ENCODE results near the gene IFNA1.
"Not testable (repeated sequence)": the region's sequence is repeated elsewhere in the genome, so short reads cannot be mapped to it uniquely, and the experiment has no call there.

IFNA1 gene

GRCh38 chr9:21440139-21440538, at the start of gene IFNA1:
Gene IFNA1, plus strand, starts transcription at chr9:21440439. Its CDS starts 69 bp downstream, at chr9:21440508.
- no peak for DNase-seq (ENCODE audit: low spot score)

GRCh38 chr9:21392270-21392669, 48.0 kb upstream of the IFNA1 start:
- DNase-seq (ENCODE audit: low spot score): peak; percentile 83

DNA sequence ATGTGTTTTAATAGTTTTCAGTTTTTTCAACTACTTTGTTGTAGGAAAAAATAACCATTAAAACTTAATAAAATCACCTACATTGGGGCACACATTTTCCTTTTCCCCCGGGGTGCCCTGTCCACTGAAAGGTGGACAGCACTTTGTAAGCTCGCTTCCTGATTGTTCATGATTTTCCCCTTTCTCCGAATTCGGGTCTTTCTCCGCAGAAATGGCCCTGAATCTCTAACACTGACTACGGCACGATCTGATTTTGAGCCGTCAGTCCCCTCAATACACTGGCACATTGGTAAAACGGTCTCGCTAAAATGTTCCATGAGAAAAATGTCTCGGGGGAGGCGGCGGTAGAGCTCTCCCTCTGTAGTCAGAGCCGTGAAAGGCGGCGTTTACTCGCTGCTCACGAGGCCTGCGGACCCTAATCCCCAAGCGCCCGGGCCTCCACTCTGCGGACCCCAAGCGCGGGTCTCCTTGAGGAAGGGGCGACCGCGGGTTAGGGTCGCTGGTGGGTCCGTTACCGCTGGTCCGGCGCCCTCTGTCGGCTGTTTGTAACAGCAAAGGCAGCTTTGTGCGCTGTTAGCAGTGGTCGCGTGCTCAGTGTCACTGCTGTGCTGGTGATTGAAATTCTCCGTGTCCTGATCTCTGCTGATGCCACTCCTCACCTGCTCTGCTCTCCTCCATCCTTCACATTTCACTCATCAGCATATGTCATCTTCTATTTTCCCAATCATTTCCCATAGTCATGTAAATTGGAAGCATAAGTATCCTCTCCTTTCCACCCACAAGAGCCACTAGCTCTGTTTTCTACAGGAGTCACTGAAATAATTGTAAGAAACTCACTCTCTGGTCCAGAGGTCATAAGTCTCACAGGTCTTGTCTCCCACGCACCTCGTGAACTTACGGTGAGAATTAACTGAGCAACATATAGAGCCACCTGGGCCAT, 44.2 kb upstream of the IFNA1 start:
- DNase-seq (ENCODE audit: low spot score): peak; percentile 44

DNA sequence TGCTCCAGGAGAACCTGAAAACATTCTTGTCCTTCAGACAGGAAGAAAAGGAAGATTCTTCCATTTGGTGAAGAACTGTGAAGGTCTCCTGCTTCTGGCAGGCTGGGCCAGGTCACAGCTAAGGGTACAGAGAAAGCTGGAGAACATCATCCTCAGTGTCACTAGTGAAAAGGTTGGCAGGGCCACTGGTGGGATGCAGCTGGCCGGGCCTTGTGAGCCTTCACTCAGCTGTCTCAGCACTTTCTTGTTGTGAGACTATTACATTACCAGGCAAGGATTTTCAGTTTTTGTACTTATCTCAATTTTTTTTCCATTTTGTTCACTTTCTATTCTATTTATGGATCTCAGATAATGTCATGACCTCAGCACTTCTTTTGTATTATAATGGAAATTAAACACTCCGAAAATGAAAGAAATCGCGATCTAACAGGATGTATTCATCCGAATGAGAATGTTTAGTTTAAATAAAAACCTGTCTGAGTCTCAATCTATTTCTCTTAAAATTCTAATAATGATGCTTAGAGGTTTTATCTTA, 41.2 kb upstream of the IFNA1 start:
- DNase-seq (ENCODE audit: low spot score): no peak

DNA sequence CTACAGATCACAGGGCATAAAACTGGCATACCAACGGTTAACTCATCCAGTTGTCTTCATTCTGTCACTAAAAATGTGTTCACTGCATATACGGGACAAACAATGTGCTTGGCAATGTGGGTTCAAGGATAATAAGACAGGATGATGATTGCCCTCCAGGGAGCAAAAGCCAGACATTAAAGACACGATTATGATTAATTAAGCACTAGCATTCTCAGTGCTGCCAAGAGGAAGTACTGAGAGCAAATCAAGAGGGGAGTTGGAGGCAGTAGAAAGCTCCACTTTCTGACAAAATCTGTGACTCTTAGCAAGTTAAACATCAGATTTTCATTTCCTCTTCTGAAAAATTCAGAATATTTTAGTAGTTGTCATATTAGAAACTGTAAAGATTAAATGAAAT, 40.3 kb upstream of the IFNA1 start:
- no peak for DNase-seq (ENCODE audit: low spot score)

DNA sequence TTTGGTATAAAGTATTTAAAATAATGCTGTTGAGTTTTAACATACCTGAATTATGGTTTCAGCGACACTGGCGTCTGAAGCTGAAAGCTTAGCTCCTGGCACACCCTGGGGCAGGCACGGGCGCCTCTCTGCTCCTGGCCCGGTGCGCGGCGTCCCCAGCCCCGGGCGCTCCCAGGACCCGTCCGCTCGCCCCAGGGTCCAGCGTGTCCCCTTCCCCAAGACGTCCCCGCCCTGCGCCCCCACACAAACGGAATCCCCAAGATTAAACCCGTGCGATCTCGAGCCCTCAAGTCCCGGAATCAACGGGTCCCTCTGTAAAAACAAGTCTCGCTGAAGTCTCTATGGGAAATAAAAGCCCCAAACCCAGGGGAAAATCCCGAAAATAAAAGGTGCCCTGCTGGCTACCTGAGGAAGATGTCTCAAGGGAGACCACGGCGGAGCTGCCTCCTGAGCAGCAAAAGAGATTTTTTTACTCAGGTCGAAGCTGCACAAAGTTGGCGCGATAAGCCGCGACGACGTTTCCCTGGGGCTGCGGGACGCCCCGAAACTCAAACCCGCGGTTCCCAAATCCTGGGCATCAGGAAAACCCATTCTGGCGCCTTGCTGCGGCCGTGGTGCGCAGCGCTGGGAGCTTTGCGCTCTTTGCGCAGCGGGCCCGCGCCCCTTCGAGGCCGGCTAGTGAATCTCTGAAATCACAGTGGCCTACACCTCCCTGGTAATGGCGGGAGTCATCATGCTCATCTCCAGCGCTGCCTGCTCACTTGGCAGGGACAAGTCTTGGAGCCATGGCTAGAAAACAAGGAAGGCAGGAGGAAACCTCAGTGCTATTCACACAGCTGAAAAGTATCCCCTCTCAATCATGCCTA, 37.6 kb upstream of the IFNA1 start:
- DNase-seq (ENCODE audit: low spot score): no peak

GRCh38 chr9:21404146-21404545, 36.1 kb upstream of the IFNA1 start:
- no peak for DNase-seq (ENCODE audit: low spot score)

DNA sequence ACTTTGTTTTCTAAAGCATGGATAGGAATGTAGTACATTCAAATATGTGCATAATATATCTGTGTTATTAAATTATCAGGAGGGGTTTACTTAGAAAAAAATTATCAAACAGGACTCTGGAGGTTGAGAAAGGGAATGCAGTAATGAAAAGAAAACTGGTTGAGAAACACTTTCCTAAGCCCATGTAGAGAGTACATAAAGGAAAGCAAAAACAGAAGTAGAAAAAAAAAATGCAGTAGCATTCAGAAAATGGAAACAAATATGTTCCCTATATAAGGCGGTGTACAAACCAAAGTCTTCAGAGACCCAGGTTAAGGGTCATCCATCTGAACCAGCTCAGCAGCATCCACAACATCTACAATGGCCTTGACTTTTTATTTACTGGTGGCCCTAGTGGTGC, 31.4 kb upstream of the IFNA1 start, which contains the start of gene IFNA8:
Gene IFNA8 (plus strand): TSS at position 301 of the 400 bp plus-strand sequence. CDS start 60 bp downstream, at position 361.
- DNase-seq (ENCODE audit: low spot score): no peak

DNA sequence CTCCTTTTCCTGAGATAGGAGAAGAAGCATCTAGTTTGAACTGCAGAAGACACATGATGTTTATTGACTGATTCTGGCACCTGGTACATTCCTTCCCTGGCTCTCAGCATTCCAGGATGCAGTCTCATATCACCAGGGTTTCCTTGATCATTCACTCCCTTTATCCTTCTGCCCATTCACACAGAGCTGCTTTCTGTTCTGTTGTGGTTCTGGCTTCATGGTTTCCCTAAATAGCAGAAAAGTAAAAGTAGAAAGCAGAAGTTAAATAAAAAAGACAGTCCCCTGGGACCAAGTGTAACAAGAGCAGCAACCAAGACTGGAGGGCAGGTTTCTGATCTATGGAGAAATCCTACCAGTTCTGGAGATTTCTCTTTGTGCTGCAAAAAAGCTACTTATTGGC, 28.1 kb upstream of the IFNA1 start:
- peak; percentile 76 for DNase-seq (ENCODE audit: low spot score)

DNA sequence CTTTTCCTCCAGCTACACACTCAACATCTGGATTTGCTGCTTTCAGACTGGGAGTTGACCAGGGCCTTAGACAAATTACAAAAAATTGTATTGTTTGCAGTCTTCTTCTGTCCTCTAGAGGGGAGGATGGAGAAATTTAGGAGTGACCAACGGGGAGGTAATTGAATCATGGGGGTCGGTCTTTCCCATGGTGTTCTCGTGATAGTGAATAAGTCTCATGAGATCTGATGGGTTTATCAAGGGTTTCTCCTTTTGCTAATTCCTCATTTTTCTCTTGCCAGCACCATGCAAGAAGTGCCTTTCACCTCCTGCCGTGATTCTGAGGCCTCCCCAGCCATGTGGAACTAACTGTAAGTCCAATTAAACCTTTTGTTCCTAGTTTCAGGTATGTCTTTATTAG, 27.1 kb upstream of the IFNA1 start:
- no peak for DNase-seq (ENCODE audit: low spot score)

DNA sequence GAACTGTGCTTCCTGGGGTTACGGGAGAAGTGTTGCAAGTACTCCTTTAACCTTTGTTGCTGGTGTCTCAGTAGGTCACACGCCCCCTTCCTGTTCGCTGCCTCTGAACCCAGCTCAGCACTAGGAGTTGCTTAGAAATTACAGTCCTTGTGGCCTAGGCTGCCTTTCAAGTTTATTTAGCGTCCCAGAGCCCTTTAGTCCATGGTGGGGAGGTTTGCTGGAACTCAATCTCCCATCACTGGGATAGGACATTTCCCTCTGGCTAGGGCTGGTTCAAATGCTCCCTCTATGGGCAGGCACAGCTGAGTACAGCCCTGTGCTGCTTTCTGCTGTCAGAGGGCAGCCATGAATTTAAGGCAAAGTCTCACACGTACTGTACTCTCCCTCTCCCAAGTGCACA, 26.6 kb upstream of the IFNA1 start:
- peak; percentile 11 for DNase-seq (ENCODE audit: low spot score)

DNA sequence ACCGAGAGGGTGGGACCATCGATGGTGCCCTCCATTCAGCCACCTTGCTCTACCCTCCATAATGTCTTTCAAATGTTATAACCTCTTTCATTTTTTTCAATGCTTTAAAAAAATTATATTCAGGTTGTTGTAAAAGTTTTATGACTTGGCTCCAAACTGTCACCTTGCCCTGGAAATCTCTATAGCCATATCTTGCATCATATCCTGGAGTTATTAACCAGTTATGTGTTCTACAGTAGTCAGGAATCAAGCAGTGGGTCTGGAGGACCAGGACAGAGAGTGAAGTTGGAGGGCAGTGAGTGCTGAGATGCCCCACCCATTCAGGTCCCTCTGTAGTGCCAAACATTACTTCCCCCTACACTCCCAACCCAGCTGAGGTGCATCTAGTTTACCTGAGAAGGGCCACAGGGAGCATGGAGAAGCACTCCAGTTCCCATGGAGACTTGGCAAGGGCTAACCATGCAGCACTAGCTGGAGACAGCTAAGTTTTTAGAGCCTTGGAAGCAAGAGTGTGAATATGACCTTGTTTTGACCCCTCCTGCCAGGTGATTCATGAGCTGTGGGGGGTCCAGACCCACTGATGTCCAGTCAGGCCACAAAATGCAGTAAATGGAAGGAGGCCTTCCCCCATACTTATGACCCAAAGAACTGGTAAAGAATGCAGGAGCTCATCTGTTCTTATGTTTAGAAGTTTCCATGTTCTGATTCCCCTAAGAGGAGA, 25.9 kb upstream of the IFNA1 start:
- no peak for DNase-seq (ENCODE audit: low spot score)

DNA sequence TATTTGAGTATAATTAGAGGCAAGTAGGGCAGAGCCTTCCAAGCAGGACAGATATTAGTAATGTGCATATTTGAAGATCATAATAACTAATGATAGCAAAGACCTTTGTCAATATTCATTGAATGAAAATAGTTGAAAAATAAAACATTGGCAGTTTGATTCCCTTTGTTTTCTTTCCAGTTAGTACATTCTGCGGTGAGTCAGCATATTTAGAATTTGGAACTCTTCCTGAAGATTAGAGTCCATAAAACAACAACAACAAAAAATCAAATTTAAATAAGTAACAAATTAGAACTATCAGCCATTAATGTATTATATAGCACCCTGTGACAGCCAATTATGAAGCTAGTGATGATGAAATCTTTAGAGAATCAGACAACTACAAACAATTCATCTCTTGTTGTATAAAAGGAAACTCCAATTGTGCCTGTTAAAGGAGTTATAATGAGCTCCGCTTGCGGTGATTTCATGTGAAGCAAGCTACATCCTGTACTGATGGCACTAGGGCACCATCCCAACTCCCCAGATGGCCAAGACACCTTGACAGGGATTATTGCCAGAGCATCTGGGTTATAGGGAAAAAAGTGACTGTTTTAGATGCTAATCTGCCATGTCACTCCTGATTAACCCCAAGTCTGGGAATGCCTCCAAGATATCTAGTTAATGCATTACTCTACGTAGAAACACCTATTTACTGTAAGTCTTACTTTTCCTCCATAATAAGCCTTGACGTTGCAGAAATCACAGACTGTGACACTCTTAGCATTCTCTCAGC, 24.6 kb upstream of the IFNA1 start:
- DNase-seq (ENCODE audit: low spot score): no peak

- DNase-seq (ENCODE audit: low spot score): no peak
Observed at GRCh38 chr9:21428235-21428634, 12.0 kb upstream of the IFNA1 start.

DNA sequence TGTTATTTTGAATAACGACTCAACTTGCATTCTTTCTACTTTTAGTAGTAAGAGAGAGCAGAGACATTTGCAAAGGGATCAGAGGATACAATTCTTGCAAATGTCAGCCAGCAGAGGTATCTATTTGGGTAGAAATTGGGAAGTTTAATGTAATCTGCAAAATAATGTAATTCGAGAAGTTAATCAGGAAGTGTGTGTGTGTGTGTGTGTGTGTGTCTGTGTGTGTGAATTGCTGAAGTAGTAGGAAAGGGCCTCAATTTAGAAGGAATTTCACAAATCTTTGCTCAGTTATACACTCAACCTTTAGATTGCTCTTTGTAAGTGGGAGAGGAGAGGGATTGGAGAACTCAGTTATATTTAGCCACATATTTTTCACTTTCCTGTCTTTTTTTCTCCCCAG, 11.0 kb upstream of the IFNA1 start:
- DNase-seq (ENCODE audit: low spot score): no peak

DNA sequence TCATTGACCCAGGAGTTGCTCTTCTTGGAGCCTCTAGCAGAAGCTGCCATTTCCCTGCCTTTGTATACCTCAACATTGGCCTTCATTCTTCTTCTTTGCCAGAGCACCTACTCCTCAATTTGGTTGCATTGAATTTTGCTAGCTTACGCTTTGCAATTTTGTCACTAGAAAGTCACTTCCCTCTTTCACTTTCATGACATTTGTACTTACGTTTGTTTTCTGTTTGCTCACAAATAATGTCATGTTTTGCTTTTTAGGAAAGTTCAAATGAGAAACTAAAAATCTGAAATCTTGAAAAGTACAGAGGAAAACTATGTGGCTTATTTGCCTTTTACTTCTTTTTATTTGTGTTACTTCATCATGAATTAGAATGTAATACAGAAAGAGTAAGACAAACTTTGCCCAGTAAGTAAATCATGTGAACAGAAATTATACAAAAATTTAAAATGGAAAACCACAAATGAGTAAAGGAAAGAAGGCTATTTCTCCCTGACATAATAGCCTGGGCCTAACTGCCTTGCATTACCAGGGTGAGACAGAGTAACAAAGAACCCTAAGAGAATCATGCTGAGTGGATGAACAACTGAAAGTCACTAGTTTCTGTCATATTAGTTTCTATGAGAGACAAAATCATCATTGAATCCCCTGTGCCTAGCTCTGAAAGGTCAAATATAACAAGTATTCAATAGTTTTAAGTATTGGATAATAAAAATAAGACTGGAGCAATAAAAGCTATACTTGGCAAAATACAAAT, 7.4 kb upstream of the IFNA1 start:
- DNase-seq (ENCODE audit: low spot score): peak; percentile 34

GRCh38 chr9:21434202-21435014, 5.8 kb upstream of the IFNA1 start:
- DNase-seq (ENCODE audit: low spot score): peak; percentile 71

DNA sequence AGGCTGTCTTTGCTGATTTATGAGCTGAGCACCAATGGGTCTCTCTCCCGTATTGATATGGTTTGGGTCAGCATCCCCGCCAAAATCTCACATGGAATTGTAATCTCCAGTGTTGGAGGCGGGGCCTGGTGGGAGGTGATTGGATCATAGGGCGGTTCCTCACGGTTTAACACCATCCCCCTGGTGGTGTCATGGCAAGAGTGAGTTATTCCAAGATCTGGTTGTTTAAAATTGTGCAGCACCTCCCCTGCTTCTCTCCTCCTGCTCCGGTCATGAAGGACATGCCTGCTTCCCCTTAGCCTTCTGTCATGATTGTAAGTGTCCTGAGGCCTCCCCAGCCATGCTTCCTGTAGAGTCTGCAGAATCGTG, 5.2 kb upstream of the IFNA1 start:
- DNase-seq (ENCODE audit: low spot score): not testable (repeated sequence)

DNA sequence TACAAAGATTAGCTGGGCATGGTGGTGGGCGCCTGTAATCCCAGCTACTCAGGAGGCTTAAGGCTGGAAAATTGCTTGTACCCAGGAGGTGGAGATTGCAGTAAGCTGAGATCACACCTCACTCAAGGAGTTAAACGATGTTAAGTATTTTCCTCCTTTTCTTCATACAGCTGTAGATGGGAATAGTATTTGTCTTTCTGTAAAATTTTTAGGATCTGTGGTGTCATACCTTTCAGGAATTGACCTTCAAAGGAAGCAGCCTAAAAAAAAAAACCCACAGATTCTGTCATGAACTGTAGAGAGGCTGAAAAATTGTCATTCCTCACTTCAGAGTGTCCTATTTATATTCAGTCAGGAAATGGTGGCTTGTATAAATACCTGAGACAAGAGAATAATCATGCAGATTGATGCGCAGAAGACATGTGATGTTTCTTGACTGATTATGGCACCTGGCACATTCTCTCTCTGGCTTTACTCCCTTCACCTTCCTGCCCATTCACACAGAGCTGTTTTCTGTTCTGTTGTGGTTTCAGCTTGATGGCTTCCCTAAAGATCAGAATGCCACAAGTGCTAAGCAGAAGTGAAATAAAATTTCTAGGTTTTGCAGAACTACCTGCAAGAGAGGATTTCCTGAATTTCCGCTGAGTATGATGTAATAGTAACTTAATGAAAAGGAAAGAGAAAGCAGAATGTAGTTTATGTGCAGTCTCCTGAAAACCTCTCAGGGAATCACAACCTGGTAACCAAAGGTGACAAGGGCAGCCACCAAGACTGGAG, 3.8 kb downstream of the IFNA1 start:
- peak; percentile 35 for DNase-seq (ENCODE audit: low spot score)
